SH-SY5Y (cell line): Measurements from ENCODE around the gene OR10H5.

Experiments used
- GATA2 ChIP-seq: IDR thresholded peaks from 2 replicates; pipeline ENCODE4 v1.6.1; 2011; ENCODE audit warnings: mild to moderate bottlenecking, low read depth, low read length
- GATA3 ChIP-seq: IDR thresholded peaks from 2 replicates; pipeline ENCODE4 v1.6.1; 2011; ENCODE audit warnings: low read depth, mild to moderate bottlenecking, low read length, moderate library complexity

DNA sequence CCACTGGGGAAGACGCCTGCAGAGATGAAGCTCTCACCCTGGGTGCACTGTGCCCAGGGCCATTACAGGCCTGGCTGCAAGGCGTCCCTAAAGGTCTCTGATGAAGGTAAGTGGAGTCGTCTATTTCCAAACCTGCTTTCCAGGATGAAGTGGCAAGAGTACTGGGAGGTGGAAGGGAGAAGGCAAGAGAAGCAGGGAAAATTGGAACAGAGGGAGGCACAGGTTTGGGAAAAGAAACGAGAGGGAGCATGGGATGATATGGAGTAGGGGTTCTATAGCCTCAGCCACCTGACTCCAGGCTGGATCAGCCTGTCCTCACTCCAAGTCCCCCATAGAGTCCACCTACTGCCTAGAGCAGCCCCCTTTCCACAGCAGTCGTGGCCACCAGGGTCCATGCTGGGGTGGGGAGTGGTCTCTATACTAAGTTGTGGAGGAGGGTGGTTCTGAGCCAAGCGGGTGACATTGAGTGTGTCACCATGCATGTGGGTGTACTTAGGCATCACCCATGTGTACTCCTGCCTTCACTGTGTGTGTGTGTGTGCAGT, at the start of gene OR10H5:
- TF ChIP-seq GATA2 (no peak), GATA3 (no peak)
